NCI-H226 (cell line): Measurements from ENCODE around the gene THSD4.
"Not testable (repeated sequence)": the region's sequence is repeated elsewhere in the genome, so short reads cannot be mapped to it uniquely, and the experiment has no call there.

Experiments
- DNase-seq: peaks from one replicate; pipeline ENCODE4 v3.0.0-alpha.2; 2015

THSD4 gene

GRCh38 chr15:71124937-71125790 lies 9.9 kb downstream of the THSD4 start:
- DNase-seq, result no peak

- DNase-seq, result no peak
These were observed 10.7 kb downstream of the THSD4 start for GRCh38 chr15:71125831-71126450.

GRCh38 chr15:71127083-71127482 lies 11.8 kb downstream of the THSD4 start:
- DNase-seq, result no peak

GRCh38 chr15:71128159-71128558 lies 12.9 kb downstream of the THSD4 start:
- not testable (repeated sequence) for DNase-seq

GRCh38 chr15:71128939-71129562 lies 13.8 kb downstream of the THSD4 start:
- DNase-seq, result no peak

- no peak for DNase-seq
These were observed 14.4 kb downstream of the THSD4 start for GRCh38 chr15:71129669-71130068.

GRCh38 chr15:71131601-71132362 lies 16.5 kb downstream of the THSD4 start:
- DNase-seq, result no peak

GRCh38 chr15:71133747-71134472 lies 18.6 kb downstream of the THSD4 start:
- no peak for DNase-seq

- DNase-seq, result peak; percentile 99
These were observed 21.0 kb downstream of the THSD4 start for GRCh38 chr15:71136159-71136783.

- peak; percentile 86 for DNase-seq
These were observed 21.7 kb downstream of the THSD4 start for GRCh38 chr15:71136793-71137518.

GRCh38 chr15:71138473-71138872 lies 23.2 kb downstream of the THSD4 start:
- no peak for DNase-seq

GRCh38 chr15:71139241-71139640 lies 24.0 kb downstream of the THSD4 start:
- DNase-seq, result no peak

GRCh38 chr15:71141572-71141971 lies 26.3 kb downstream of the THSD4 start:
- DNase-seq, result no peak

GRCh38 chr15:71142780-71143179 lies 27.5 kb downstream of the THSD4 start:
- DNase-seq, result no peak

GRCh38 chr15:71143373-71144310 lies 28.4 kb downstream of the THSD4 start:
- no peak for DNase-seq

- no peak for DNase-seq
These were observed 30.4 kb downstream of the THSD4 start for GRCh38 chr15:71145648-71146047.

- DNase-seq, result no peak
These were observed 31.3 kb downstream of the THSD4 start for GRCh38 chr15:71146580-71146982.

- DNase-seq, result no peak
These were observed 32.8 kb downstream of the THSD4 start for GRCh38 chr15:71148048-71148447.

- no peak for DNase-seq
These were observed 34.6 kb downstream of the THSD4 start for GRCh38 chr15:71149646-71150557.
